Hindlimb muscle (tissue), 1 donor: ENCODE measurements around the gene ATP5MK. TPM values are rescaled to one million over a fixed set of nuclear protein-coding genes. Genes with fewer than 3 reads are reported as not detected.
"Not testable (repeated sequence)": the region's sequence is repeated elsewhere in the genome, so short reads cannot be mapped to it uniquely, and the experiment has no call there.

Source experiments
- DNase-seq: peaks from one replicate; pipeline ENCODE4 v3.0.0-alpha.2; 2013
- polyA plus RNA-seq: library from polyadenylated mRNA; unstranded; fragments of 120-200 nt; gene quantifications from one replicate; pipeline ENCODE4 v1.2.1, GENCODE V29; 2013; ENCODE audit not compliant: insufficient read length

Gene ATP5MK
- polyA plus RNA-seq = 211 TPM

- DNase-seq = peak; percentile 98
Measured at GRCh38 chr10:103396067-103396788, at the start of gene ATP5MK, which contains the start of gene PDCD11. TSS of gene ATP5MK (minus strand) at chr10:103396475. CDS start at chr10:103392457, 4,018 bp downstream. TSS of gene PDCD11 (plus strand) at chr10:103396626. CDS start at chr10:103398427, 1,801 bp downstream.

GRCh38 chr10:103445366-103445765 is 49.1 kb upstream of the ATP5MK start:
- DNase-seq = no peak

- no peak for DNase-seq
Measured at GRCh38 chr10:103444478-103444877, 48.2 kb upstream of the ATP5MK start.

- no peak for DNase-seq
Measured at GRCh38 chr10:103443475-103444185, 47.4 kb upstream of the ATP5MK start.

- peak; percentile 31 for DNase-seq
Measured at GRCh38 chr10:103442031-103442461, 45.8 kb upstream of the ATP5MK start.

GRCh38 chr10:103441611-103442010 is 45.3 kb upstream of the ATP5MK start:
- DNase-seq = no peak

- no peak for DNase-seq
Measured at GRCh38 chr10:103441206-103441605, 44.9 kb upstream of the ATP5MK start.

GRCh38 chr10:103440416-103440815 is 44.1 kb upstream of the ATP5MK start:
- no peak for DNase-seq

- no peak for DNase-seq
Measured at GRCh38 chr10:103439776-103440175, 43.5 kb upstream of the ATP5MK start.

- DNase-seq = no peak
Measured at GRCh38 chr10:103433858-103434257, 37.6 kb upstream of the ATP5MK start.

- DNase-seq = no peak
Measured at GRCh38 chr10:103431902-103432301, 35.6 kb upstream of the ATP5MK start.

- DNase-seq = no peak
Measured at GRCh38 chr10:103429647-103430046, 33.4 kb upstream of the ATP5MK start.

GRCh38 chr10:103428989-103429643 is 32.8 kb upstream of the ATP5MK start:
- DNase-seq = no peak

- no peak for DNase-seq
Measured at GRCh38 chr10:103427866-103428265, 31.6 kb upstream of the ATP5MK start.

- no peak for DNase-seq
Measured at GRCh38 chr10:103423748-103424147, 27.5 kb upstream of the ATP5MK start.

- DNase-seq = no peak
Measured at GRCh38 chr10:103419101-103419500, 22.8 kb upstream of the ATP5MK start.

- DNase-seq = no peak
Measured at GRCh38 chr10:103417601-103418000, 21.3 kb upstream of the ATP5MK start.

- not testable (repeated sequence) for DNase-seq
Measured at GRCh38 chr10:103417148-103417469, 20.8 kb upstream of the ATP5MK start.

- DNase-seq = peak; percentile 79
Measured at GRCh38 chr10:103416436-103417147, 20.3 kb upstream of the ATP5MK start.

GRCh38 chr10:103415581-103415980 is 19.3 kb upstream of the ATP5MK start:
- DNase-seq = no peak

- DNase-seq = no peak
Measured at GRCh38 chr10:103413564-103413963, 17.3 kb upstream of the ATP5MK start.

GRCh38 chr10:103397191-103397825 is 1.0 kb upstream of the ATP5MK start:
- DNase-seq = no peak

GRCh38 chr10:103396789-103397087 is 463 bp upstream of the ATP5MK start:
- no peak for DNase-seq
